ENCODE measurements around the gene CRADD. TPM values are rescaled to one million over a fixed set of nuclear protein-coding genes. Genes with fewer than 3 reads are reported as not detected.

Gene CRADD
- total RNA-seq, 2 donors from 2014 or later: 27.2 to 75.2 TPM

- no peaks in the 10 kb centered on the region for H3K4me1 ChIP-seq
- DNase-seq (no peak), ATAC-seq (no peak)
- intact Hi-C loops (cut with DNase I): no loop called here
- H3K27me3 ChIP-seq: no peaks in the 10 kb centered on the region
- H3K9me3 ChIP-seq: peaks cover 0 to 10% (median 0%) of the 10 kb centered on the region in 3 donors
- H3K36me3 ChIP-seq (replicated peaks in 1 of 2; ENCODE audit: insufficient read depth in 1 of 2, low read depth in 2 of 2): no peaks in the 10 kb centered on the region
- WGBS, 2 donors: 82 to 85% methylated on average over 7 of the region's 7 CpGs
- H3K27ac ChIP-seq: no peak overlapping the region
- TF ChIP-seq POLR2A (IDR thresholded peaks at IDR 0.05): no peak
- no peak for TF ChIP-seq CTCF (IDR thresholded peaks at IDR 0.05)
- H3K4me3 ChIP-seq: no peak overlapping the region
These were observed 183.6 kb downstream of the CRADD start for GRCh38 chr12:93860668-93861373.

- Histone ChIP-seq H3K36me3 (replicated peaks in 1 of 2; ENCODE audit: insufficient read depth in 1 of 2, low read depth in 2 of 2) (no peaks in the 10 kb centered on the region), H3K9me3 (peaks cover 0 to 10% (median 0%) of the 10 kb centered on the region in 3 donors), H3K27ac (no peak overlapping the region), H3K4me1 (no peaks in the 10 kb centered on the region), H3K27me3 (no peaks in the 10 kb centered on the region), H3K4me3 (no peak overlapping the region)
- TF ChIP-seq CTCF (IDR thresholded peaks at IDR 0.05) (no peak), POLR2A (IDR thresholded peaks at IDR 0.05) (no peak)
- intact Hi-C loops (cut with DNase I): no loop called here
- DNase-seq (no peak), ATAC-seq (no peak)
- WGBS, 2 donors: 86 to 97% methylated on average over 1 of the region's 1 CpG
These were observed 185.2 kb downstream of the CRADD start for GRCh38 chr12:93862424-93862823.

GRCh38 chr12:93865751-93866150 lies 188.6 kb downstream of the CRADD start:
- Histone ChIP-seq H3K27me3 (no peaks in the 10 kb centered on the region), H3K4me3 (no peak overlapping the region), H3K4me1 (no peaks in the 10 kb centered on the region), H3K27ac (no peak overlapping the region), H3K9me3 (peaks cover 0 to 10% (median 3%) of the 10 kb centered on the region in 3 donors), H3K36me3 (replicated peaks in 1 of 2; ENCODE audit: insufficient read depth in 1 of 2, low read depth in 2 of 2) (no peaks in the 10 kb centered on the region)
- WGBS, 2 donors: 89 to 90% methylated on average over 1 of the region's 1 CpG
- ATAC-seq (no peak), DNase-seq (no peak)
- intact Hi-C loops (cut with DNase I): no loop called here
- TF ChIP-seq CTCF (IDR thresholded peaks at IDR 0.05): no peak
- no peak for TF ChIP-seq POLR2A (IDR thresholded peaks at IDR 0.05)

GRCh38 chr12:93868771-93869170 lies 191.6 kb downstream of the CRADD start:
- intact Hi-C loops (cut with DNase I): no loop called here
- Histone ChIP-seq H3K4me3 (no peak overlapping the region), H3K9me3 (peaks cover 0 to 10% (median 3%) of the 10 kb centered on the region in 3 donors), H3K36me3 (replicated peaks in 1 of 2; ENCODE audit: insufficient read depth in 1 of 2, low read depth in 2 of 2) (no peaks in the 10 kb centered on the region), H3K27ac (no peak overlapping the region), H3K27me3 (no peaks in the 10 kb centered on the region), H3K4me1 (no peaks in the 10 kb centered on the region)
- TF ChIP-seq POLR2A (IDR thresholded peaks at IDR 0.05) (no peak), CTCF (IDR thresholded peaks at IDR 0.05) (no peak)
- ATAC-seq (no peak), DNase-seq (peak in 1 of 4 donors; percentile 21)

Data from body of pancreas (tissue), 4 donors.